ENCODE results near the gene TMEM54.

The TMEM54 gene

DNA sequence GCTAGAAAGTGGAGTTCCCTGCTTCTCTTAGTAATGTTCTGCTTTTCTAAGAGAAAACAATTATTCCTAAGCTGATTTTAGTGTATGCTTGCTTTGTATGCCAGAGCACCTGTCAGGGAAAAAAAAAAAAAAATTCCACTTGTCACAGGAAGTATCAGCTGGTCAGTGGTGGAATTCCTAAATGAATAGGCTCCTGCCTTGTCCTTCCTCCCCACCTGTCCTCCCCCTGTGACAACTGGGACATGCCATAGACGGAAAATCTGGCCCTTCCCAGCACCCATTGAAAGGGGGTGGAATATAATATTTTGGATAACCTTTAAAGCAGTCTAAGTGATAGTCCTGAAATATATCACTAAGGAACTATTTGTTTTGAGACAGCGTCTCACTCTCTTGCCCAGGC, 41.3 kb downstream of the TMEM54 start:
- no peak for DNase-seq

DNA sequence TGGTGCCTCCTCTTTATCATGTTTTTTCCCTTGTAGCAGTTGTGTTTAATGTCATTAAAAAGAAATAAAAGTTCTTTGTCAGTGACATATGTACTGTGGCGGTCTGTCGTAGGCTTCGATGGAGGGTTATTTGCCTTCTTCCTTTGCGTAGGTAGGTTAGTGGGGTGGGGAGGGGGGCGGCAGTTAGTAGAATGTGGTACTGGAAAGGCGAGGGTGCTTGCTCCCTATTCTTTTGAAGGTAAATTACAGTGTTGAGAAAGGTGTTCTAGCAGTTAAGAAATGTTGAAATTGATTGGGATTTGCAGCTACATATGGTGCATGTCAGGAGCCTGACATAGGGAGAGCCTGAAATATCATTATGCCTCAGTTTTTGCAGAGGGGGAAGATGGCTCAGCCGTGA, 42.4 kb downstream of the TMEM54 start:
- no peak for DNase-seq

DNA sequence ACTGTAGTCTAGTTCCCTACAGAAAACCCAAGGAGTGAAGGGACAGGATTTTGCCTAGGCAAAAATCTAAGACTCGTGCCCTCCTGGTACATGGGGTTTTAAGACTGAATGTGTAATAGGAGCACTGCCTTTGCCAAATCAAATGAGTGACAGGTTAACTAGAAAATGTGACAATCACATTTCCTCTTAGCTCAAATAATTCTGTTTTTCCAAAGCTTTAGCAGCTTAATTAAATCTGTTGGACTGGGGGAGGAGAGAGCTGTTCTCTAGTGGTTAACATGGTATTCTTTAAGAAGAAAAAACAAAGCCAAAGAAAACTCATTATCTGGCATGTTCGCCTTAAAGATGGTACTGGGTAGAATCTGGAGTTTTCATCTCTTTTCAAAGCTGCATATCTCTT, 43.1 kb downstream of the TMEM54 start:
- DNase-seq, result no peak

DNA sequence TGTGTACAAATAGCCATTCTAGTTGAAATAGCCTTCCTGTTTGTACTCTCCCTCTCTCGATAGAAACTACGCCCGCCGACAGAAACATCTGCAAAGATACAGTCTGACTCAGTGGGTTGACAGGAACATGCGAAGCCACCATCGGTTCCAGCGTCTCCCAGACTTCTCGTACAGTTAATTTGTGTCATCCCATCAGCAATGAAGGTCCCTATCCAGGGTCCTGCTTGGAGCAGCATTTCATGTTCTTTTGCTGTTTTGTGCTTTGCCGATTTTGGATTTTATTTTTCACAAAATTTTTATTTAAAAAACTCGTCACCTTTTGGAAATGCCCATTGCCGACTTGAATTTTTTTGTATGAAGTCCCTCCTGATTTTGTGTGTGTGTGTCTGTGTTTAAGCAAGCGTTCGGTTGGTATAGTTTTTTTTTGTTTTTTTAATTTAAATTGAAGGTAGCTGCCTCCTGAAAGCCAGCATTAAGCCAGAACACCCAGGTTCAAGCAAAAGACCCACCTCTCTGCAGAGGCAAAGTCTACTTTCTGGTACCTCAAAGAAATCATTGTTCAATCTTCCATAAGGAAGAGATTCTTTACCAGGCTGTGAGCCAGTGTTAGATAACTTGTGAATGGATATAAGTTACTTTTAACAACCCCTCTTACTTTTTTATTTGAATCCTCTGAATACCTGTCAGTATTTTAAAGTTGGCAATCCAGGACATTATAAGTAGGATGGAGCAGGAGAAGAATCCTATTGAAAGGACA, 45.1 kb downstream of the TMEM54 start:
- no peak for DNase-seq

DNA sequence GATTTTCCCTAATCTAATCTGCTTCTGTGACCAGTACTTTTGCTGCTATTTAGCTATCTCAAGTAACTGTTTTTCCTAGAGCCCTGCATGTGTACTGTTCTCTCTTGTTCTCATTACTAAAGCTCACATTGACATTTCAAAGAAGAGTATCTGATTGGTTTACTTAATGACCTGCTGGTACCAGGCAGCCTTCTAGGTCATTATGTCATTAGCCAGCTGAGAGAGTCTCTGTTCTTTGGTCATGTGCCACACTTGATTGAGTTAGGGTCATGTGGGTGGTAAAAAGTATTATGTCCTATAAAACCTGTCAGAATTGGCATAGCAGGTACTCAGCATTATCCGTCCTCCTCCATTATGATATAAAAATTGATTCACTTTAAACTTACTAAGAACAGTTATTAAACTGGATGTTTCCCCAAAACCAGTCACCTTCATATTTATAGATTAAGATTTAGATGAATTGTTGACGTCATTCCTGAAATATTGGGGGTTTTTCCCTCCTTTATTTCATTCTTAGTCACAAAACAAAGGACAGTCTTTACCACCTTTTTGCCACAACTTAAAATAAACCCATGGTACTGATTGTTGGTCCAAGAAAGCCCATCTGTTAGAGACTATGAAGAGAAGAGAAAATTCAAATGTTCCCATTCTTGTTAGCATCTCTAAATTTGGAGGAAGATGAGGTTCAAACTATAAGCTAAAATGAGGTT, 52.7 kb downstream of the TMEM54 start:
- no peak for DNase-seq
